Measurements from ENCODE around the gene SDHB.

The SDHB gene

DNA sequence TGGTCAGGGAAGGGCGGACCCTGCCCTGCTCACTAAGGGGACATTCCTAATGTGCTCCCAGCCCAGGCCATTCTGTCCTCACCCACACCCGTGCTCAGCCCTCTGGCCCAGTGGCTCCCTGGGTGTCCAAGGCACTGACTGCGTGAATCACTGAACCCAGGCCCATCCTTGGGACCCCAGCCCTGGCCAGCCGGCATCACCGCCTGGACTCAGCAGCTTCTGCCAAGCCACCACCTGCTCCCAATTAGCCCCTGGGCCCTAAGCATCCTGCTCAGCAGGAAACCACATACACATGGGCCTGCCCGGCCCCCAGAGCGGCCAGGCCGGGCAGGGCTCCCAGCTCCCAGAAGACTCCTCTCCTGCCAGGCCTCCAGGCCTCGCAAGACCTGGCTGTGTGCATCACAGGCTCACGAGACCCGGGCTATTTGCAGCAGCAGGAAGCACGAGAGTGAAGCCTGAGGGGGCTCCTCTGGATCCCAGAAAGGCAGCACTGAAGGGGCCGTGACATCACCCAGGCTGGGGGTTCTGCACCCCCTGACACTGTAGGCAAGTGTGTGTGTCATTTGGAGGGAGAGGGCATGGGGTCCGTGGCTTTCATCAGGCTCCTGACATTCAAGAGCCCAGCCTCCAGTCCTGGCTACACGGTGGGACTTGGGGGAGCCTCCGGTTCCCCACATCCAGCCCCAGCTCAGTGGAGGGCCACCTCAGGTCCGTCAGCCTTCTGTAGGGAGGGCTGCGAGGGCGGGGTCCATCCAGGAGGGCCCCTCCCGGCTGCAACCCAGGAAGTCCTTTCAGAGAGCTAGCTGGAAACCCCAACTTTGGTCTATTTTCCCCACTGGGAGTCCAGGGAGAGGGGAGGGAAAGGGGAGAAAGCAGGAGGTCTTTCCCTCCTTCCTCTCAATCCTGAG lies 75.0 kb downstream of the SDHB start:
- peak overlapping the region; percentile 51 for H3K4me3 ChIP-seq (ENCODE audit: low read length)
- TF ChIP-seq, protein P1, sequence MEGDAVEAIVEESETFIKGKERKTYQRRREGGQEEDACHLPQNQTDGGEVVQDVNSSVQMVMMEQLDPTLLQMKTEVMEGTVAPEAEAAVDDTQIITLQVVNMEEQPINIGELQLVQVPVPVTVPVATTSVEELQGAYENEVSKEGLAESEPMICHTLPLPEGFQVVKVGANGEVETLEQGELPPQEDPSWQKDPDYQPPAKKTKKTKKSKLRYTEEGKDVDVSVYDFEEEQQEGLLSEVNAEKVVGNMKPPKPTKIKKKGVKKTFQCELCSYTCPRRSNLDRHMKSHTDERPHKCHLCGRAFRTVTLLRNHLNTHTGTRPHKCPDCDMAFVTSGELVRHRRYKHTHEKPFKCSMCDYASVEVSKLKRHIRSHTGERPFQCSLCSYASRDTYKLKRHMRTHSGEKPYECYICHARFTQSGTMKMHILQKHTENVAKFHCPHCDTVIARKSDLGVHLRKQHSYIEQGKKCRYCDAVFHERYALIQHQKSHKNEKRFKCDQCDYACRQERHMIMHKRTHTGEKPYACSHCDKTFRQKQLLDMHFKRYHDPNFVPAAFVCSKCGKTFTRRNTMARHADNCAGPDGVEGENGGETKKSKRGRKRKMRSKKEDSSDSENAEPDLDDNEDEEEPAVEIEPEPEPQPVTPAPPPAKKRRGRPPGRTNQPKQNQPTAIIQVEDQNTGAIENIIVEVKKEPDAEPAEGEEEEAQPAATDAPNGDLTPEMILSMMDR (IDR thresholded peaks at IDR 0.05; ENCODE audit: insufficient read depth, low read depth, low read length, missing control alignments): no peak
- DNase-seq (ENCODE audit: low read depth): peak; percentile 25

DNA sequence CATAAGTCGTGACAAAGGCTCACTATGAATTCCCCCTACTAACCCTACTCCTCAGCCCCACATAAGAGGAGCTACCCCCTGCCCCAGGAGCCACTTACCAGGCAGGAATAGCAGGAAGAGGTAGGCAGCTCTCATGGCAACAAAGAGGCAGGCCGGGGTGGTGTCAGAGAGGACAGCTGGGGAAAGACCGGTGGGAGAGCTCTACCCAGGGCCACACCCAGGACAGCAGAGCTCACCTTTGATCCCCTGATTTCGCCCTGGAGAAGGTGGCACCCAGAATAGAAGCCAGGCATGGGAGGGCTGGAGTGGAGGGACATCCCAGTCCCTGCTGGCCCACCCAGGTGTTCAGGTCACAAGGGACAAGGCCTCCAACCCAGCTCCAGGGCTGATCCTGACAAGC lies 75.7 kb downstream of the SDHB start:
- TF ChIP-seq, protein P1 (IDR thresholded peaks at IDR 0.05; ENCODE audit: insufficient read depth, low read depth, low read length, missing control alignments): no peak
- DNase-seq (ENCODE audit: low read depth): no peak
- H3K4me3 ChIP-seq (ENCODE audit: low read length): no peak overlapping the region

DNA sequence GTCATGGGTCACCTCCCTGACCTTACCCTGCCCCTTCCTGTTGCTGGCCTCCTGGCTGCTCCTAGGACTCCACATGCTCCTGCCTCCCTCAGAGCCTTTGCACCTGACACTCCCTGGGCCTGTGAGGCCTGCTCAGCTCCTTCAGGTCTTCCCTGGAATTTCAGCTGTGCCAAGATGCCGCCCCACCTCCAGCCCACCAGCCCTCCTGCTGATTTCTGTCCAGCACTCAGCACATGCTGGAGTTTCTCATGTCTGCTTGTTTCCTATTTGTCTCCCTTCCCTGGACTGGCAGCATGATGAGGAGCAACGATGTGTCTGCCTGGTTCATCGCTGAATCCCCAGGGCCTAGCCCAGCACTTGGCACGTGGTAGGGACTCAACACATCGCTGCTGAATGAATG lies 76.5 kb downstream of the SDHB start:
- TF ChIP-seq, protein P1 (IDR thresholded peaks at IDR 0.05; ENCODE audit: insufficient read depth, low read depth, low read length, missing control alignments): no peak
- no peak overlapping the region for H3K4me3 ChIP-seq (ENCODE audit: low read length)
- DNase-seq (ENCODE audit: low read depth): no peak

DNA sequence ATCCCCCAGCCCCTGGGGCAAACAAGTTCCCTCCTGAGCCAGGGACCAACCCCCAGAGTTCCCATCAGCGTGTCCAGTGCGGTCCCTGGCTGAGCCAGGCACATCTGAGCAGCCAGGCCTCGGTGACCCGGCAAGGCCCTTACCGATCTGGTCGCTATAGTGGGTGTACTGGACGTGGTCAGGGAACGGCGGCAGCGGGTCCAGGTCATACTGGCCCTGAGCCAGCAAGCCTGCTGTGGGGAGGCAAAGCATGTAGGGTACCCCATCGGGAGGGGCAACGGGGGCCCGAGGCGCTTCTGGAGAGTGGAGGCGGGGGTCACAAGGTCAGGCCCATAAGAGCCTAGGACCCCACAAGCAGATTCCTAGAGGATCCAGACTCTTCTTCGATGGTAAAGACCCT lies 76.9 kb downstream of the SDHB start:
- DNase-seq (ENCODE audit: low read depth): no peak
- TF ChIP-seq, protein P1 (IDR thresholded peaks at IDR 0.05; ENCODE audit: insufficient read depth, low read depth, low read length, missing control alignments): no peak
- H3K4me3 ChIP-seq (ENCODE audit: low read length): no peak overlapping the region

DNA sequence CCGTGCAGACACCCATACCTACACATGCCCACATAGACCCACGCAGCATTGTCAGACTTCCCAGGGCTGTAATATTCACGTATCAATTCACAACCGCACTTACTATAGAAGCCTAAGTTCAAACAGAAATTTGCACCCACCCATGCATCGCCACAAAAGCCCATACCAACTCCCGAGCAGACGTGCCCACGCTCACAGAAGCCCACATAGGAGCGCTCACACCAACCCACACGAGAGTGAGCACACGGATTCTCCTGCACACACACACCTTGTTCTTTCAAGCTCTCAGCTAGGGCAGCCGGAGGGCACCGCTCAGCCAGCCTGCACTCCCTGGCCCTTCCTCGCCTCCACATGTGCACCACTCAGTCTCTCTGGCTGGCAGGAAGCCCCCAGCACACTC lies 78.0 kb downstream of the SDHB start:
- TF ChIP-seq, protein P1 (IDR thresholded peaks at IDR 0.05; ENCODE audit: insufficient read depth, low read depth, low read length, missing control alignments): no peak
- no peak for DNase-seq (ENCODE audit: low read depth)
- no peak overlapping the region for H3K4me3 ChIP-seq (ENCODE audit: low read length)

DNA sequence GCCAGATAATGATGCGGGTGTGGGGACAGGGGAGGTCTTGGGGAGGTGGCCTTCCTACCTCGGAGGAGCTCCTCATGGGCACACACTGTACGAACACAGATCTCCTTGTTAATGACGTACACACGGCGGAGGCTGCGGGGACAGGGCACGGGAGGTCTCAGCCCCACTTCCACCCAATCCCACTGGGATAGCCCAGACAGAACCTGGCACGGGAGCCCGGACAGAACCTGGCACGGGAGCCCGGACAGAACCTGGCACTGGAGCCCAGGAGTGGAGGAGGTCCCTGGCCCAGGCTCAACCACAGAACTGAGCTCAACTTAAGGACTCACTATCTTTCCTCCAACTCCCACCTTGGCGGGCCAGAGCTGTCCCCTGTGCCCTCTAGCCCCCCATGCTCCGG lies 78.6 kb downstream of the SDHB start:
- no peak for DNase-seq (ENCODE audit: low read depth)
- TF ChIP-seq, protein P1 (IDR thresholded peaks at IDR 0.05; ENCODE audit: insufficient read depth, low read depth, low read length, missing control alignments): no peak
- no peak overlapping the region for H3K4me3 ChIP-seq (ENCODE audit: low read length)

DNA sequence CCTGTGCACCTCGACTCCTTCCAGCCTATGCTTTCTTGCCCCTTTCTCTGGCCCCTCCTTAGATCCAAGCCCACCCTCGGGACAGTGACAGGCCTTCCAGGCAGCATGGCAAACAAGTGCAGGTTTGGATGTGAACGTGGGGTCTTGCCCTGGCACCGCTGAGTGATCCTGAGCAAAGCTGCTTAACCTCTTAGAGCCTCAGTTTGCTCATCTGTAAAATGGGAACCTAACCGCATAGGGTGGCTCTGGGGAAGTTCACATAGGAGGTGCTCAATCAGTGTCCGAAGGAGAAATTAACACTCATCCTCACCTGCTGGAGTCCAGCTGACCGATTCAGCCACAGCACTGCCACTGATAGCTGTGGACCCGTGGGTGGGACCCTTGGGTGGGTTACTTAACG lies 80.6 kb downstream of the SDHB start:
- TF ChIP-seq, protein P1 (IDR thresholded peaks at IDR 0.05; ENCODE audit: insufficient read depth, low read depth, low read length, missing control alignments): no peak
- no peak overlapping the region for H3K4me3 ChIP-seq (ENCODE audit: low read length)
- no peak for DNase-seq (ENCODE audit: low read depth)

All from epithelial cell of esophagus (primary cell).